ENCODE results near the gene ZFAND6.

The ZFAND6 gene

DNA sequence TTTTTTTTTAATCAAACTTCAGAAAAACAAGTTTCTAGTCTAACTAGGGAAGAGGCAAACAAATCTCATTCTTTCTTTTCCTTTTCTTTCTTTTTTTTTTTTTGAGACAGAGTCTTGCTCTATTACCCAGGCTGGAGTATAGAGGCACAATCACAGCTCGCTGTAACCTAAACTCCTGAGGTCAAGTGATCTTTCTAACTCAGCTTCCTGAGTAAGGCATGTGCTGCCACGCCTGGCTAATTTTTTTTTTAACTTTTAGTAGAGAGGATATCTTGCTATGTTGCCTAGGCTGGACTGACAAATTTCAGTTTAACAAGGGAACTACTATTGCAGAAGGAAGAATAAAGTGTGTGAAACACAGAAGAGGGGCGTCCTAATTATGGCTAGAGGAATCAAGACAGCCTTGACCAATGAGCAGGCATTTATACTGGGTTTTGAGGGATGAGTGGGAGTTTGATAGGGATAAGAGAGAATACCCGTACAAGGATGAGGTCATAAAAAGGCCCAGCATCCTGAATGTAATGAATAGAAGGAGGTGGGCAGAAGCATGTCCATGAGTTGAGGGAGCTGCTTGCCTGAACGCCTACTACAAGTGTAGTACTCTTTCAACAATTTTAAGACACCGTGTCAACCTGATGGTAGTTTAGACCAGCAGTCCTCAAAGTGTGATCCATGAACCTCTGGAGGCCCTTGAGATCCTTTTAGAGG is 6.7 kb upstream of the ZFAND6 start:
- no peak for DNase-seq

DNA sequence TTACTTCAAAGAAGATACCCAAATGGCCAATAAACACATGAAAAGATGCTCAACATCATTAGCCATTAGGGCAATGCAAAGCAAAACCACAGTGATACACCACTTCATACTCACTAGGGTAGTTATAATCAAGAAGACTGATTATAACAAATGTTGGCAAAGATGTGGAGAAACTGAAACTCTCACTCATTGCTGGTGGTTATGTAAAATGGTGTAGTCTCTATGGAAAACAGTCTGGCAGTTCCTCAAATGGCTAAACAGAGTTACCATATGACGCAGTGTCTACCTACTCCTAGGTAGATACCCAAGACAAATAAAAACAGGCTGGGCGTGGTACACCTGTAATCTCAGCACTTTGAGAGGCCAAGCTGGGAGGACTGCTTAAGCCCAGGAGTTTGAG is 3.5 kb upstream of the ZFAND6 start:
- DNase-seq: no peak

DNA sequence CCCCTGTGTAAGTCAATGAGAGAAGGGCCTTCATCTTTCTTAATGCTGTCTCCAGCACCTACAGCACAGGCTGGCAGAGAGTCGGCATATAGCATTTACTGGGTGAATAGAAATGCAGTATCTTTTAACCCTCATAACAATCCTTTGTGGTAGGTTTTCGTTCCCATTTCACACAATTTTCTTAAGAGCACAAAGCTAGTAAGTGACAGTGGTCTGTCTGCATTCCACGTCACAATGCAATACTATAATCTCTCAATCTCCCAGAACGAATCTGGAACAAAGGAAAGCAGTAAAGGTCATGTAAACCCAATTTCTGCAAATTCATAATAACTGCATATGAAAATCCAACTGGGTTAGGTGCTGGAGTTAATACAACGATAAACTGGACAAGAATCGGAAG is 1.4 kb upstream of the ZFAND6 start:
- no peak for DNase-seq

DNA sequence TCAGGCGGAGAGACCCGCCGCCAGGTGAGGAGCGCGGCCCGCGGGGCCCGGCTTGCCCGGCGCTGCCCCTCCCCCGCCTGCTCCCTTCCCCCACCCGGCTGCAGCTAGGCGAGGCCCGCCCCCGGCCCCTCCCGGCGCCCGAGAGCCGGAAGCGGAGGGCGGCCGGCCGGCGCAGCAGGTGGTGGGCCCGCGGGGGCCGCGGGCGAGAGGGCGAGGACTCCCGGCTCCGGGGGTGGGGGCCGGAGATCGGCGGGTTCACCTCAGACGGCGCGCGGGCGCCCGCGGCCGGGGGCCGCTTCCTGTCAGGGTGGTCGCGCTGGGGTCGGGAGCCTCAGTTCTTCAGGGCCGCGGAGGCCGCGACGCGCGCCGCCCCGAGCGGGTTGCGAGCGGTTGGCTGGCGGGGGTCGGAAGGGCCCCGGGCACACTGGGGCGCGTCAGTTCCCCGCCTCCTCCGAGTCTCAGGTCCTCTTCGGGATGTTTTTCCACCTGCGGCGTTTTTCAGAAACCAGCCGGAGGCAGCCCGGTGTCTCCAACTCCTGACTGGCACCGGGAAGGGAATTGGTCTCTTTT is 395 bp downstream of the ZFAND6 start:
- no peak for DNase-seq

DNA sequence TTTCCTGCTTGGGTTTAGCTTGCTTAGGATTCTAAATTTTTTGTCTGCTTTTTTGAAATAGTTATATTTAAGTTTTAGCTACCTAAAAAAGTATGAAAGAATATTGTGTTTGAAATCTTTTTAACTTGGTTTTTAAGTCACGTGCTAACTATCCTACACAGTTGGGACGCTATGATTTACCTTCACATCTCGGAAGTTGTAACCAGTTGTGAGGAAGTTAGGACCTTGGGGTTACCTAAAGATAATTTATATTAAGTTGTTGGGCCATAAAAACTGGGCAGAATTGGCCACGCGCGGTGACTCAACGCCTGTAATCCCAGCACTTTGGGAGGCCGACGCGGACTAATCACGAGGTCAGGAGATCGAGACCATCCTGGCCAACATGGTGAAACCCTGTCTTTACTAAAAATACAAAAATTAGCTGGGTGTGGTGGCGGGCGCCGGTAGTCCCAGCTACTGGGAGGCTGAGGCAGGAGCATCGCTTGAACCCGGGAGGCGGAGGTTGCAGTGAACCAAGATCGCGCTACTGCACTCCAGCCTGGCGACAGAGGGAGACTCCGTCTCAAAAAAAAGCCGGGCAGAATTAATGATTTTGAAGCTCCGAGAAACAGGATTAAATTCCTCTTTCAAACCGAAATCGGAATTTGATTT is 1.0 kb downstream of the ZFAND6 start:
- no peak for DNase-seq

DNA sequence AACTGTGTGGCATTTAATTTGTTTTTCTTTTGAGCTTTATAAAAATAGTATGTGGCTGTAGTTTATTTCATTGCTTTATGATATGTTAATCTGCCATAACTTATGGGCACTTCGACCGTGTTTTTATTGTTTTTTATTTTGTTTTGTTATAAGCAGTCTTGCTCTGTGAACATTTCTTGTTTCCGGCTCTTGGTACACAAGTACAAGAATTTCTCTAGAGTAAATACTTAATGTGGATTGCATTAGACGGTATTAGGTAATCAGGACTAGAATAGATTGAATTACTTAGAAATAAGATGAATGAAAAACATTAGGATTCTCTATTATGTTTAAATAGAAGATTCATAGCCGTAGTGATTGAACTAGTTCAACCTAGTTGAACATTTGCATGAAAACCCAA is 2.1 kb downstream of the ZFAND6 start:
- DNase-seq: no peak

DNA sequence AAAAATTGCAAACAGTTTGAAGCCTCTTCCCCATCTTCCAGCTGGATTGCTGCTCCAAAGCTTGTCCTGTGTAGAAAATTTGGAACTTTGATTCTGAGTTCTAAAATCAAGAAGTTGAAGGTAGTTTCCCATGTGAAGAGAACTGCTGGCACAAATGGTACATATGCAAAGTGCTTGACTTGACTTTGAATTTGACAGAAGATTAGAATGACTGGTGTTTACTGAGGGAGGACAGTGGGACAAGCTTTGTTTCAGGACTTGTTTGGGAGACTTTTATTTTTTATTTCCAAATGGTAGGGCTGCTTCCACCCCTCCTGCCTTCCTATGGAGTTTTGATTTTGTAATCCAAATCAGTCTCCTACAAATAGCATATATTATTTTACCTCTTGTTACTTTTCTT is 7.4 kb downstream of the ZFAND6 start:
- DNase-seq: no peak

DNA sequence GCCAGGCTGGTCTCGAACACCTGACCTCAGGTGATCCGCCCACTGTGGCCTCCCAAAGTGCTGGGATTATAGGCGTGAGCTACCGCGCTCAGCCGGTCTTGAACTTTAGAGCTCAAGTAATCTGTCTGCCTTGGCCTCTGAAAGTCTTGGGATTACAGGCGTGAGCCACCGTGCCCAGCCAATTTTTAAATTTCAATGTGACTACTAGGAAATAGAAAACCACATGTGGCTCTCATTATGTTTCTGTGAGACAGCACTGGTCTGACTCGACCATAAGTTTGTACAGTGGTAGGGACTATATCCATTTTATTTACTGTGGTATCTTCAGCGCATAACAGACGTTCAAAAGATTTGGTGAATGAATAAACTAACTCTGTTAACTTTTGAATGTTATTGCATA is 9.1 kb downstream of the ZFAND6 start:
- no peak for DNase-seq

DNA sequence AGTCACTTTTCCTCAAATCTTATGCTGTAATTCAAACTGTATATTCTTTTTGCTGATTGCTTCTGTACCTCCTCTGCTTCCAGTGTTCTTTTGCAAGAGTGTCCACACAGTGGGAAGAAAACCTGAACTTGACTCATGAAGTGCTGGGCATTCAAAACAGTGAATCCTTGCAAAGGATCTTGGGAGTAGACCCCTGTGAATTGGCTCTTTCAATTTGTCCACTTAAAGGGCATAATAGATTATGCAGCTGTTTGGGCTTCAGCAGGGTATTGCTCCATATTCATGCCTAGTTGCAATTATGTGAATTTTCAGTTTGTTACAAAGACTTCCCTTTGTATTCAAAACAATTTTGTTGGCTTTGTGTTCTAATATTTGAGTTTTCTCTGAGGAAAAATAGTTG is 11.4 kb downstream of the ZFAND6 start:
- no peak for DNase-seq

DNA sequence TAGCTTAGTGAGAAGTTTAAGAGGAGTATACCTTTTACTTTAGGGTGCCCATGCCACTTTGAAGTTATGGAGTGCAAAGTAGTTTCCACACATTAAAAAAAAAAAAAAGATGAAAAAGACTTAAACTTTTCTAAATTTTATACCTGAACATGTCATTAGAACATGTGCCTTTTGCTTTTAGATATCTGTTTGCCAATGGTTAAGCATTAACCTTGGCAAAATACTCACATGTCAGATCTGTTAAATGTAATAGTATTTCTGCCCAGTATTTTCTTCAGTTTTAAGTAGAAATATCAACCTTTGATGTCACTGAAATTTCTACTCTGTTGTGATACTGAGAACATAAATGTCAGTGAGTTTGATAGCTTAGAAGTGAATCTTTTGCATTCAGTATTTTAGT is 12.2 kb downstream of the ZFAND6 start:
- no peak for DNase-seq

DNA sequence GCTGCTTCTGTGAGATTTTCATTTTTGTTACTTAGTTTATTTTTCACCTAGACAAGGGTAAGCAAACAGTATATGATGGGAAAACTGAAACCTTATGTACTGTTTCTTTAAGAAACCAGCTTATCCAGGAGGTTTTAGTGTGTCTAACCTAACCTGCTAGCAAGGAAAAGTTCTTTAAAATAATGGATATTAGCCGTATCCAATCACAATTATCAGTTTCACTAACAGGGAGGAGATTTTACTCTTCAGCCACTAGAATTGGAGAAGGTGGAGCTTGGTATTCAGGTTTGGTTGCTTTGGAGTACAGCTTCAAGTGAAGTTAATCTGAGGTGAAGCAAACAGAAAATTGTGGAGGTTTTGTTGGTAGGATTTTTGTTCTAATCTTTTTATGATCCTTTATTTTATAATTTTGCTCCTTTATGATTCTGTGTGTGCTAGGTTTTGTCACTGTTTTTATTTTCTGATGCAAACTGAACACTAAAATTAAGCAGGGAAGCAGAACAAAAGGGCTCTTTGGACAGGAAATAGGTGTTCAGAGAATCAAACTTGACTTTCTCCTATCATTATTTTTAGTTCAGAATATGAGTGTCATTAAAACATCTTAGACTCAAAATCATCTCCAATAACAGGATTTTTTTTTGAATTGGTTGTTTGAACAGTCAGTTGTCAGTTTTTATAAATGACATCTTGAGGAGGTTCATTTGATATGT is 13.0 kb downstream of the ZFAND6 start:
- DNase-seq: peak; percentile 83

DNA sequence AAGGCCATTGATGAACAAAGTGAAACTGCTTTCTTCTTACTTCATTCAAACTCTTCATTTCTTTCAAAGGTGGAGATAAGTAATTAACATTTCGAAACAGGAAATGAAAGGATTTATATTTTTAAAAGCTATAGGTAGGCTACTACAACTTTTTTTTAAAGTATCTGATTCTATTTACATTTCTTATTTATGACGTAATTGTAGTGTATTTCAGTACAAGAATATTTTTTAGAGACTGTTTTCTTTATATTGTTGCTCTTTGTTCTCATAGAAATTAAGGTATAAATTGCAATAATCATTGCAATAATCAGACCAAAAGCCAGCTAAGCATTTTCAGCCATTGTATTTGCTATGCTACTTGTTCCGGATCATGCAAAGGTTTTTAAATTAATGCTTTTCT is 13.7 kb downstream of the ZFAND6 start:
- no peak for DNase-seq

DNA sequence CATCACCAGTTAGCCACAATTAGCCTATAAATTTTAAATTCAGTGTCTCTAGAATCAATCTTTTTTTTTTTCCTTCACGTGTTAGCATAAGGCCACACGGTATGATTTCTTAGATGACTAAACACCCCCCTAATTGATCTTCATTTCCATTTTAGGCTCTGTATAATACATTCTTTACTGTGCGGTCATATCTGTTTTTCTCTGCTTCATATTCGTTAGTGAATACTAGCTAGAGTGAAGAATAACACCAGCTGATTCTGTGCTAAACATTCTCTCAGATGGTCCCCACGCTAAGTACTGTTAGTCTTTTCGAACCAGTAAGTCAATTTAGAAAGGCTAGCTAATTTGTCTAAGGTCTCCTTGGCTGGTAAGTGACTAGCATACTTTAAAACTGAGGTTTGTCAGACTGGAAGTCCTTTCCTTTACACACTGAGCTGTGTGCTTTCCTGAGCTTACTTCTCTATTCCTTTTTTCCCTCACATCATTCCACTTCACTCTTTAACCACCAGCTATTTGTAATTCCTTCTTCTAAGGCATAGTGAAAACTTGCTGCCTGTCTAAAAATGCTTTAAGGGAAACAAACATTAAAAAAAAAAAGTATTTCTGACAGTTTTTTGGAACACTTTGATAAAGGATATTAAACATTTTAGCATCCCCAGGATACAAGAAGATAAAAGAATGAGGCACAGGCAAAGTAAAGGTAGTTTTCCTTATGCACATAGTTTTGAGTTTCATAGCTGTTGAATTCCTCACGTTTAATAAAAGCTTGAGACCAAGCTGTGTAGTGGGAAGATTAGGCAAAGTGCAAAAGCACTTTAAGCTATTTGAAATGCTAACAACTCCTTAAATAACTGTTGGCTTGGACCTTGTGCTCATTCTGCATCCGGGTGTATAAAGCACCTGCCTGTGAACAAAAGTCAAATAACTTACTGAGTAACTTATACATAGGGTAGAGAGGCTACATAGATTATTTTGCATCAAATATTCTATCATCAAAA is 17.1 kb downstream of the ZFAND6 start:
- no peak for DNase-seq

DNA sequence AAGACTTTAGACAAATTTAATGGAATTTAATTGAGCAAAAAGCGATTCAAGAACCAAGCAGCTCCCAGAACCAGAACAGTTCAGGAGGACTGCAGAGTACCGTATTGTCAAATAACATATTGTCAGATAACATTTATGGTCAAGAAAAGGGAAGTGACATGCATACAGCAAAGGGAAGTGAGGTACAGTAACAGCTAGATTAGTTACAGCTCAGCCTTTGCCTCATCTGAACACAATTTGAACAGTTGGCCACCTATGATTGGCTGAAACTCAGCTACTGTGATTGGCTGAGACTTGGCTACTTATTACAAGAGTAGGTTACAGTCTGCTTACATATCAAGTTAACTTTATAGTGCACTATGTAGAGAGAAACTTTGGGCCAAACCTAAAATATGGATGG is 21.9 kb downstream of the ZFAND6 start:
- no peak for DNase-seq

DNA sequence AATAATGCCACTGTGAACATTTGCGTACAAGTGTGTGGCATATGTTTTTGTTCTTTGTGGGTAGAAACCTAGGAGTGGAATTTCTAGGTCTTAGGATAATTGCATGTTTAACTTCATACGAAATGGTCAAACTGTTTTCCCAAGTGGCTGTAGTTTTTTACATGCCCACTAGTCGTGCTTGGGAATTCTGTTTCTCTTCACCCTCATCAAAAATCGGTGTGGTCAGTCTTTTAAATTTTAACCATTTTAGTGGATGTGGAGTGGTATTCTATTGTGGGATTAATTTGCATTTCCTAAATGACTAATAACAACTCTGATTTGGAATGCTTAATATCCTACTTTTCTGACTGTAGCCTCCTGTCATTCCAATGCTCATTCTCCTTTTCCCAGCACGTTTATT is 27.6 kb downstream of the ZFAND6 start:
- DNase-seq: no peak

DNA sequence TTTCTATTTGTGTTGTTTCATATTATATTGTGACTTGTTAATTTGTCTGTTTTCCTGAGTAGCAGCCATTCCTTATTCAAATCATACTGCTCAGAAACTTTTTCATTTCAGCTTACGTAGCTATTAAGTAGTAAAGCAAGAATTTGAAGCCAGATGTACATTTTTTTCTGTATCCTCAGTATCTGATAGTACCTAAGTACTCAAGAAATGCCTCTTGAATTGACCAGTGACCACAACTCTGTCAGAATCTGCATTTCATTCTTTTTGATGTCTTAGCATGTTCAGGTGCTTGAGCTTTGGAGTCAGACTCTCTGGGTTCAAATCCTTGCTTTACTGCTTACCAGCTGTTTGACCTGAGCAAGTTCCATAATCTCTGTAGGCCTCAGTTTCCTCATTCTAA is 30.6 kb downstream of the ZFAND6 start:
- no peak for DNase-seq

DNA sequence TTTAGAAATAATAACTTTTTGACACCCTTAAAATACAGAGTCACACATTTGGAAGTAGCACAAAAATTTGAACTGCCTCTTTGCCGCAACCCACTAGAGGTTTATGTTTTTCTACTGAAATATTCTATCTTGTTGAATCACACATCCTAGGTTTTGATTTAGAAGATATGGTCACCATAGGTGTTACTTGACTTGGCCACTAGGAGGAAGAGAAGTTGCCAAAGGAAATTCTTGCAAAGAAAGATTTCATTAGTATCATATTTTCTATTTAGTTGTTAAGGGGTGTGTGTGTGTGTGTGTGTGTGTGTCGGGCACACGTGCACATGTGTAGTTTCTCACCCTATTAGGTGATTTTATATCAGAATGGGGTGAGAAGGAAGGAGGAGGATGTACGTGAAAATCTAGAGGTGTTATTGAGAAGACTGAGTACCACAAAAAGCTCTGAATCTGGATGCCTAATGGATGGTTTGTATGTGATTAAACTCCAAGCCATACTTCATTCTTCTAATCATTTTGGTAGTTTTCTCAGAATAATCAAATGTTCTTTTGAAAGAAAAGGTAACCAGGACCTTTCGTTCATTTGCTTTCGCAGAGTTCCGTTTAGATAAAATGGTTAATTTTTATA is 31.5 kb downstream of the ZFAND6 start:
- no peak for DNase-seq

DNA sequence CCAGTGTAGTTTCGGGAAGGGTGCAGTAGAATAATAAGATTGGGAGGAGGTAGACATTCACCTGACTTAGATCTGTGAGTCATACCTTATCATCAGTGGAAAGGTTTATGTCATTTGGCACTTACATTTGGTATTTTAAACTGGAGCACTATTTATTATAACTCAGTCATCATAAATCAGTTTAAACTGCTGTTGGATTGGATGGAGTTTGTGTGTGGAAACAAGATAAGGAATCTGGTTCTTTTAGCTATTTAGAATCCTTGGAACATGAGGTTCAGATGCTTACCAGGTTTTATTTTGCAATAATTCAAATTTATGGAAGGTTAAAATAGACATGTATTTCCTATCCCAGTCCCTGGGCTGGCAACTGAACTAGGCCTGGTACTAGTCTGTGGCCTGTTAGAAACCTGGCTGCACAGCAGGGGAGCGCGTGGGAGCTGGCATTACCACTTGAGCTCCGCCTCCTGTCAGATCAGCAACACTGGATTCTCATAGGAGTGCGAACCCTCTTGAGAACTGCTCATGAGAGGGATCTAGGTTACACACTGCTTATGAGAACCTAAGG is 34.5 kb downstream of the ZFAND6 start:
- no peak for DNase-seq

DNA sequence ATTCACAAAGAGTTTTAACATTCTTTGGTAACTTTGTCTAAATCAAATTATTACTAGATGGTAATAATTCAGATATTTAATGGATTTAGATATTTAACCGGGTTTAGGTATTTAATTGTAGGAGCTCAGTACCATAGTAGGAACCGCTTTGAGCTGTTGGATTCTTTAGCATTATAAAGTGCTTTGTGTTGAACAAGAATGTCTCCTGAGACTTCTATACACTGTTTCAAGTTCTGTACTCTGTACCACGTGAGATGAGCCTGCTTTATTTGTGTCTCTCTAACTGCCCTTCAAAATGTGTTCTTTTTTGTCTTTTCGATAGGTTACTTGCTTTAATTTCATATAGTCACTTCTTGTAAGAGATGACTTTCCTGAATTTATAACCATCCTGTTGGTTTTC is 36.0 kb downstream of the ZFAND6 start:
- no peak for DNase-seq

DNA sequence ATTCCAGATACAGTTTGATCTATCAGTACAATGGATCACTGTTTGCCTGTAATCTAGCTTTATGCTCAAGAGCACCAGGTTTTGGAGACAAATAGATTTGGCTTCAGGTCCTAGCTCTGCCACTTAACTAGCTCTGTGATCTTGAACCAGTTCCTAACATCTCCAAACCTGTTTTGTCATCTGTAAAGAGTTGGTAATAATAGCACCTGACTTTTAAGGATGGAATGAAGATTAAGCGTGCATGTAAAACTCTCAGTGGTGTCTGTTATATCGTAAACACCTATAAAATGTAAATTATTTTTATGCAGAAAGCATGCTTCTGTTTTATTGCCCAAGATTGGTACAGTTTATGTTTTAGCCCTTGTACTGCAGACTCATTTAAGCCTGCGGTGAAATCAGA is 36.5 kb downstream of the ZFAND6 start:
- DNase-seq: no peak

DNA sequence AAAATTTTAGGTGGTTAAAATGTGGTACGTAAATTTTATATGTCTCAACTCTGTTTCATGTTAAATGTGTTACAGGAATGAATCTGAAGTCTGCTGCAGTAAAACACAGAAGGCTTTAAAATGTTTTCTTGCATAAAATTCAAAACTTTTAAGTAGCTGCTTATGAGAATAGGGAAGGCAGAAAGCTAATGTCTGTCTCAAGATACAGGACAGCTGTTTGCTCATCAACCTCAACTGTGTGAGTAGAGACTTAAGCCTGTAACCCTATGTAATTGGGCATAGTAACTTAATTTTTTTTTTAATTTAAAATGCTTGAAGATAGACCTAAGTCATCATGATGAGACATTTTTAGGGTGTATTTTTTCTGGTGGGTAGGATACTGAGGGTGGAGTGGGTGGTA is 38.9 kb downstream of the ZFAND6 start:
- no peak for DNase-seq

DNA sequence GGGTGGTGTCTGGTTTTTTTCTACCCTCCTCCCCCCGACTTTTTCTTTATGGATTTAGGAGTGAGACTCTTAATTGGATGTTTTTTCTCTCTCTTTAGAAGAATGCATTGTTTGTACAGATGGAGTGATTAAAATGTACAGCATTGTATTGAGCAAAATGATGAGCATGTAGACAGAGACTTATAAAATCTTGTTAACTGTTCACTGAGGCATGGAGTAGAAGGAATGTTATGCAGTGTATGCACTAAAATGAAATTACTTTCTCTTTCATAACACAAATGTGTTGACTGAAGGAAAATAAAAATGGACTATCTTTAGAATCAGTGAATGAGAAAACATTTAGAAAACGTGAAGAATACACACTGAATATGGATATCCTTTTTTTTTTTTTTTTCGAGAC is 39.8 kb downstream of the ZFAND6 start:
- no peak for DNase-seq

Measured in DMS153 (cell line).